ENCODE results near the gene P2RY12. TPM values are rescaled to one million over a fixed set of nuclear protein-coding genes. Genes with fewer than 3 reads are reported as not detected.

Gene P2RY12
- polyA plus RNA-seq, 1 donor from 2014 or later: not detected

DNA sequence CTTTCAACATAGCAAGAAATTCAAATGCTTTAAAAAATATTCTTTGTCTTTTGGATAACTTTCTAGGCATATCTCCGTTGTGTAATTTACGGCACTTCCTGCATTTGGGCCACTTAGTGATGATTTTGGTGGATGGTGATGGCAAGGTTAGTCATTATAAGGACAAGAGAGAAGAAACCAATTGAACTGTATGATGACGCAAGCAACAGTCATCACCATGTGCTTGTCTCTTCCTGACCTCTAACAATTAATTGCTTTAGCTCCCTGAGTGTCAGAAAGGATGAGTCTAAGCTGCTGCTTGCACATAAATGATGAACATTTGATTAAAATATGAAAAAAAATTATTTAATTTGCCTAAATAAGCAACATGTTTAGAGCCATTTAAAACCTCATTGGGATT is 11.3 kb upstream of the P2RY12 start:
- Histone ChIP-seq H3K27ac (ENCODE audit: low read length) (no peak overlapping the region), H3K36me3 (ENCODE audit: insufficient read depth, low read length) (peaks cover 15% of the 10 kb centered on the region), H3K27me3 (ENCODE audit: insufficient read depth, low read depth, low read length) (no peaks in the 10 kb centered on the region), H3K9me3 (ENCODE audit: low read length) (no peaks in the 10 kb centered on the region), H4K20me1 (ENCODE audit: insufficient read depth) (no peaks in the 10 kb centered on the region), H3K79me2 (replicated peaks; ENCODE audit: insufficient read depth, low read length) (no peaks in the 10 kb centered on the region), H3K4me2 (ENCODE audit: low read length) (no peak overlapping the region), H3K4me3 (ENCODE audit: low read length) (no peak overlapping the region), H3K9ac (ENCODE audit: low read length) (no peak overlapping the region), H3K9me2 (ENCODE audit: insufficient read depth, low read length) (no peaks in the 10 kb centered on the region), H2AFZ (ENCODE audit: low read depth, low read length) (no peak overlapping the region), H3F3A (ENCODE audit: insufficient read depth, low read length, poor library complexity, severe bottlenecking) (no peaks in the 10 kb centered on the region)
- no peak for TF ChIP-seq RAD21 (conservative IDR thresholded peaks at IDR 0.05)
- no peak for TF ChIP-seq POLR2AphosphoS5 (IDR thresholded peaks at IDR 0.05)
- TF ChIP-seq MXI1 (conservative IDR thresholded peaks at IDR 0.05; ENCODE audit: poor library complexity, severe bottlenecking): no peak
- TF ChIP-seq REST (IDR thresholded peaks at IDR 0.05; ENCODE audit: borderline replicate concordance): no peak
- no peak for TF ChIP-seq EP300 (conservative IDR thresholded peaks at IDR 0.05; ENCODE audit: poor library complexity, severe bottlenecking)
- TF ChIP-seq TAF1 (IDR thresholded peaks at IDR 0.05; ENCODE audit: low read depth): no peak

GRCh38 chr3:151394611-151395010 is 10.1 kb upstream of the P2RY12 start:
- Histone ChIP-seq H3K9ac (ENCODE audit: low read length) (no peak overlapping the region), H3F3A (ENCODE audit: insufficient read depth, low read length, poor library complexity, severe bottlenecking) (no peaks in the 10 kb centered on the region), H3K9me3 (ENCODE audit: low read length) (no peaks in the 10 kb centered on the region), H3K9me2 (ENCODE audit: insufficient read depth, low read length) (no peaks in the 10 kb centered on the region), H3K4me2 (ENCODE audit: low read length) (no peak overlapping the region), H3K4me3 (ENCODE audit: low read length) (no peak overlapping the region), H3K36me3 (ENCODE audit: insufficient read depth, low read length) (peaks cover 15% of the 10 kb centered on the region), H2AFZ (ENCODE audit: low read depth, low read length) (no peak overlapping the region), H3K27me3 (ENCODE audit: insufficient read depth, low read depth, low read length) (no peaks in the 10 kb centered on the region), H3K79me2 (replicated peaks; ENCODE audit: insufficient read depth, low read length) (no peaks in the 10 kb centered on the region), H4K20me1 (ENCODE audit: insufficient read depth) (no peaks in the 10 kb centered on the region), H3K27ac (ENCODE audit: low read length) (no peak overlapping the region)
- TF ChIP-seq REST (IDR thresholded peaks at IDR 0.05; ENCODE audit: borderline replicate concordance) (no peak), EZH2 (IDR thresholded peaks at IDR 0.05; ENCODE audit: borderline replicate concordance, insufficient read depth, low read length, poor library complexity, severe bottlenecking) (no peak), EP300 (conservative IDR thresholded peaks at IDR 0.05; ENCODE audit: poor library complexity, severe bottlenecking) (no peak), MXI1 (conservative IDR thresholded peaks at IDR 0.05; ENCODE audit: poor library complexity, severe bottlenecking) (no peak), SMC3 (conservative IDR thresholded peaks at IDR 0.05; ENCODE audit: poor library complexity) (no peak), TAF1 (IDR thresholded peaks at IDR 0.05; ENCODE audit: low read depth) (no peak), RAD21 (conservative IDR thresholded peaks at IDR 0.05) (no peak), POLR2AphosphoS5 (IDR thresholded peaks at IDR 0.05) (no peak), CTCF (IDR thresholded peaks at IDR 0.05; ENCODE audit: poor library complexity, severe bottlenecking) (no peak)
